Heart right ventricle (tissue), 16 donors: ENCODE results near the gene GSTO1. TPM values are rescaled to one million over a fixed set of nuclear protein-coding genes. Genes with fewer than 3 reads are reported as not detected.
"Not testable (repeated sequence)": the region's sequence is repeated elsewhere in the genome, so short reads cannot be mapped to it uniquely, and the experiment has no call there.

ENCODE experiments used
- ATAC-seq, 8 donors: fragments of 200-7000 bp; cut with Tn5 transposase; one replicate each; pipeline ENCODE4 v1.9.1; 2020; ENCODE audit warnings: mild to moderate bottlenecking in 8 of 8, moderate library complexity in 8 of 8, moderate number of reproducible peaks in 1 of 8
- DNase-seq, 2 donors: peaks; one replicate each; pipeline ENCODE4 v3.0.0-alpha.2; 2020
- H3K27ac ChIP-seq, 10 donors: fragments of 200-600 bp; sonication (generic) in 2 of 10; one replicate each; pipeline versions ENCODE4 v1.5.0 to v1.8.0; 2020 to 2022; ENCODE audit warnings: mild to moderate bottlenecking in 3 of 10
- H3K27me3 ChIP-seq, 7 donors: fragments of 200-600 bp; one replicate each; pipeline ENCODE4 v1.8.0; 2021 to 2022; ENCODE audit warnings: mild to moderate bottlenecking in 2 of 7
- H3K36me3 ChIP-seq, 9 donors: fragments of 200-600 bp; sonication (generic) in 1 of 9; one replicate each; pipeline versions ENCODE4 v1.5.0 to v1.8.0; 2020 to 2022; ENCODE audit warnings: mild to moderate bottlenecking in 2 of 9
- H3K4me1 ChIP-seq, 9 donors: fragments of 200-600 bp; sonication (generic) in 1 of 9; one replicate each; pipeline versions ENCODE4 v1.5.0 to v1.8.0; 2020 to 2022; ENCODE audit warnings: mild to moderate bottlenecking in 4 of 9
- H3K4me3 ChIP-seq, 10 donors: fragments of 200-600 bp; sonication (generic) in 2 of 10; one replicate each; pipeline versions ENCODE4 v1.5.0 to v1.8.0; 2020 to 2022; ENCODE audit warnings: mild to moderate bottlenecking in 7 of 10, moderate library complexity in 2 of 10
- H3K9me3 ChIP-seq, 11 donors: fragments of 200-600 bp in 10 of 11; sonication (generic) in 2 of 11; one replicate each; pipeline versions ENCODE4 v1.5.0 to v1.8.0; 2013 to 2022; ENCODE audit warnings: mild to moderate bottlenecking in 2 of 11, control low read depth in 1 of 11, moderate library complexity in 1 of 11
- WGBS, 2 donors: extraction: QIAGEN DNeasy Blood & Tissue Kit; methylation state at CpG; one replicate each; pipeline ENCODE4 v1.1.7; 2013; ENCODE audit warnings: inconsistent platforms in 1 of 2; 5-methylcytosine and 5-hydroxymethylcytosine counted together
- intact Hi-C, 10 donors: fragments of 100-400 bp; cut with DNase I; formaldehyde crosslinking; loops; one replicate each; pipeline versions ENCODE4 v1.11.1 to v1.14.2; 2022
- polyA plus RNA-seq, 2 donors: library from polyadenylated mRNA; stranded (reverse); fragments of 200-250 nt; gene quantifications; one replicate each; pipeline ENCODE4 v1.2.3, GENCODE V29; 2013
- total RNA-seq, 10 donors: library from RNA; stranded (reverse); fragmentation: NEBNext Ultra II Directional in 3 of 10; extraction: Animal tissue kit (Norgen Biotek cat#: 25700) in 3 of 10; gene quantifications; one replicate each; pipeline versions ENCODE4 v1.2.1 to v1.2.4, GENCODE V29; 2021 to 2023
- TF ChIP-seq, protein P1 (sequence below), 9 donors: fragments of 200-600 bp; sonication (generic) in 2 of 9; IDR thresholded peaks; one replicate each; pipeline versions ENCODE4 v1.5.0 to v1.8.0; 2021 to 2022; ENCODE audit warnings: antibody characterized with exemption in 9 of 9, mild to moderate bottlenecking in 5 of 9, moderate library complexity in 1 of 9
- donor health status: Arrhythmogenic right ventricular cardiomyopathy.
- donor health status: ischemic (EF 13 %, LVEDD 7.1; RV severe dilation, severe dysfunction).
- donor health status: healthy with polysubstance abuse.
- donor health status: DM: no; HTN: yes; CAD: no.
- donor health status: DM: no; HTN: no; CAD: no.
- donor health status: ischemic (EF 25% LVEDD 6.9; RV normal size, moderate dysfunction).
- donor health status: ischemic (EF 25% LVEDD 5.7; RV mildly dilated, moderate dysfunction).
- donor health status: healthy.
- donor health status: DM: yes; HTN: yes; CAD: no.
- donor health status: Ischemic cardiomyopathy.
- donor health status: ischemic (EF 35%, LVEDD 5.7; RV mildly dilated, moderate dysfunction).
- donor health status: nonischemic (EF 11% LVEDD 7.7; RV severe dilation, severe dysfunction).
- donor health status: DM: yes; HTN: yes; CAD: no.
- donor health status: PGD.
- donor health status: ischemic (EF 29% LVEDD 5.4; RV normal size, mild dysfunction).
- donor health status: nonischemic (EF 23%, LVEDD 6.1; RV moderate dilation, normal function).

GSTO1 gene
- total and polyA plus RNA-seq, 12 donors, result 161 to 570 (median 226) TPM

DNA sequence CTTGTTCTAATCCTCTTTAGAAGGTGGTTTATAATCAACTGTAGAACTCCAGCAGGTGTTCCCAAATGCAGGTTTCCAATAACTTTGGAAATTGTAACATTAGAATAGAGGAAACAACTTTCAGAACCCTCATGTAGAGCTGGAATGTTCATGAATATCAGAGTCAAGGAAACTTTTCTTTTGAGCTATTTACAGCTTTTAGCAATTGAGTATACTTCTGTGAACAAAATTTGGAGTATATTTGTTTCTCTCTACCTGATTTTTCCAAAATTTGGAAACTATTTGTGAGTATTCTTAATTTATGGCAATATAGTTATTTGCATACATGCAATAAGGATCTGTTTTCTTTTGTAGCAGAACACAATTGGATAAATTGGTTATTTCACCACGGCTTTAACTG lies 19.8 kb upstream of the GSTO1 start:
- H3K4me1 ChIP-seq, result peaks cover 0 to 14% (median 9%) of the 10 kb centered on the region in 9 donors
- no peaks in the 10 kb centered on the region for H3K36me3 ChIP-seq
- ATAC-seq (no peak), DNase-seq (no peak)
- WGBS, 2 donors, result 81 to 85% methylated on average over 1 of the region's 1 CpG
- peaks cover 0 to 13% (median 0%) of the 10 kb centered on the region in 7 donors for H3K27me3 ChIP-seq
- H3K27ac ChIP-seq, result no peak overlapping the region
- TF ChIP-seq, protein P1, sequence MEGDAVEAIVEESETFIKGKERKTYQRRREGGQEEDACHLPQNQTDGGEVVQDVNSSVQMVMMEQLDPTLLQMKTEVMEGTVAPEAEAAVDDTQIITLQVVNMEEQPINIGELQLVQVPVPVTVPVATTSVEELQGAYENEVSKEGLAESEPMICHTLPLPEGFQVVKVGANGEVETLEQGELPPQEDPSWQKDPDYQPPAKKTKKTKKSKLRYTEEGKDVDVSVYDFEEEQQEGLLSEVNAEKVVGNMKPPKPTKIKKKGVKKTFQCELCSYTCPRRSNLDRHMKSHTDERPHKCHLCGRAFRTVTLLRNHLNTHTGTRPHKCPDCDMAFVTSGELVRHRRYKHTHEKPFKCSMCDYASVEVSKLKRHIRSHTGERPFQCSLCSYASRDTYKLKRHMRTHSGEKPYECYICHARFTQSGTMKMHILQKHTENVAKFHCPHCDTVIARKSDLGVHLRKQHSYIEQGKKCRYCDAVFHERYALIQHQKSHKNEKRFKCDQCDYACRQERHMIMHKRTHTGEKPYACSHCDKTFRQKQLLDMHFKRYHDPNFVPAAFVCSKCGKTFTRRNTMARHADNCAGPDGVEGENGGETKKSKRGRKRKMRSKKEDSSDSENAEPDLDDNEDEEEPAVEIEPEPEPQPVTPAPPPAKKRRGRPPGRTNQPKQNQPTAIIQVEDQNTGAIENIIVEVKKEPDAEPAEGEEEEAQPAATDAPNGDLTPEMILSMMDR (IDR thresholded peaks at IDR 0.05), result no peak
- H3K9me3 ChIP-seq, result peaks cover 0 to 14% (median 3%) of the 10 kb centered on the region in 11 donors
- no peak overlapping the region for H3K4me3 ChIP-seq
- intact Hi-C loops, result no loop called here

DNA sequence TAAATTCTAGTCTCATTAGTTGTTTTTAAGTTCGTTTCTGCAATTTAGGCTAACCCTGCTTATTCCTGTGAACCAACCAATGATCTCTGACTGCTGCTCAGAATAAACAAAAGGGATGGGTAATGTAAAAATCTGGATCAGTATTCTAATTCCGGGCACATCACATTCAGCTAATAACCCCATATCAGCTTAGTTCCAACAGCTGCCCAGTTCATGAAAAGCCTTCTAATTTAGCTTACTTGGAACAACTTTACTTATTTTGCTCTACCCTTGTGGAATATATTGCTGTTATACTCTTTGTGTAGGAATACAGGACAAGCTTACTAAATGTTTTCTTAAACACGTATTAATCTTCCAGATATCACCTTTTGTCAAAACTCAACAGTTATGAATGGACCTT lies 18.9 kb upstream of the GSTO1 start:
- Histone ChIP-seq H3K9me3 (peaks cover 0 to 14% (median 3%) of the 10 kb centered on the region in 11 donors), H3K4me3 (no peak overlapping the region), H3K27me3 (peaks cover 0 to 13% (median 0%) of the 10 kb centered on the region in 7 donors), H3K4me1 (peaks cover 0 to 14% (median 9%) of the 10 kb centered on the region in 9 donors), H3K27ac (no peak overlapping the region), H3K36me3 (no peaks in the 10 kb centered on the region)
- ATAC-seq (no peak), DNase-seq (no peak)
- TF ChIP-seq, protein P1 (IDR thresholded peaks at IDR 0.05), result no peak
- WGBS, 2 donors, result 78% methylated on average over 3 of the region's 3 CpGs
- intact Hi-C loops, result no loop called here

DNA sequence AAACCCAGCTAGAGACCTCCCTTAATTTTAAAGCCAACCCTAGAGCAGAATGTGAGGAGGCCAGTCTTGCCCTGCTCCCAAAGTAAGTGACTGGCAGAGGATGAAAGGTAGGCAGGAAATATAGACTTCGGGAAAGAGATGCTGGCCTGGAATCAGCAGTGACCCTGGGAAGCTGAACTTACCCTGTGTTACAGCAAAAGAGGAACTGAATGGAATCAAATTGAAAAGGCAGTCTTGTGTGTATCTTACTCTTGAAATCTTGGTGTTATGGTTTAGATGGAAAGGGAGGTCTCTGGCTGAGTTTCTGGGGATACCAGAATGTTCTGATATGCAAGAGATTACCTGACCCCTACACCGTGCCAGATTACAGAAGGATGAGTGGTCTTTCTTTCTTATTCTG lies 14.6 kb upstream of the GSTO1 start:
- ATAC-seq (no peak), DNase-seq (no peak)
- WGBS, 2 donors, result 66 to 77% methylated on average over 2 of the region's 2 CpGs
- intact Hi-C loops, result no loop called here
- Histone ChIP-seq H3K4me1 (no peaks in the 10 kb centered on the region), H3K4me3 (no peak overlapping the region), H3K9me3 (peaks cover 0 to 6% (median under 1%) of the 10 kb centered on the region in 11 donors), H3K27ac (no peak overlapping the region), H3K27me3 (peaks cover 0 to 13% (median 0%) of the 10 kb centered on the region in 7 donors), H3K36me3 (no peaks in the 10 kb centered on the region)
- TF ChIP-seq, protein P1 (IDR thresholded peaks at IDR 0.05), result no peak

DNA sequence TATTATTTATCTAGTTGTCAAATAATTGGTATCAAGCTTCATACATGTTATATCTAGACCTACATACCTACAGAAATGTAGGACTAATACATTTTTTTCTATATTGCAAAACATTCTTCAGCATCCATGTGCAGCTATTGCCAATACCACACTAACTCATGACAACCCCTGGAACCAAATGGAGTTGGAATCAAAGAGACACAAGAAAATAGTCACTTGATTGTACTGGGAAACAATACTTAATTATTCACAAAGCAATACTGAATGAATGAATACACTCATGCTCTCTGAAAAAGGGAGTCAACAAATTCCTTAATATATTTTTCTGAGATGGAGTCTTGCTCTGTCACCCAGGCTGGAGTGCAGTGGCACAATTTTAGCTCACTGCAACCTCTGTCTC lies 12.1 kb upstream of the GSTO1 start:
- Histone ChIP-seq H3K4me3 (no peak overlapping the region), H3K4me1 (peaks cover 0 to 10% (median 0%) of the 10 kb centered on the region in 9 donors), H3K36me3 (no peaks in the 10 kb centered on the region), H3K27ac (no peak overlapping the region), H3K9me3 (peaks cover 0 to 6% (median 0%) of the 10 kb centered on the region in 11 donors), H3K27me3 (peaks cover 0 to 11% (median 0%) of the 10 kb centered on the region in 7 donors)
- ATAC-seq (no peak), DNase-seq (no peak)
- TF ChIP-seq, protein P1 (IDR thresholded peaks at IDR 0.05), result no peak
- intact Hi-C loops, result no loop called here

DNA sequence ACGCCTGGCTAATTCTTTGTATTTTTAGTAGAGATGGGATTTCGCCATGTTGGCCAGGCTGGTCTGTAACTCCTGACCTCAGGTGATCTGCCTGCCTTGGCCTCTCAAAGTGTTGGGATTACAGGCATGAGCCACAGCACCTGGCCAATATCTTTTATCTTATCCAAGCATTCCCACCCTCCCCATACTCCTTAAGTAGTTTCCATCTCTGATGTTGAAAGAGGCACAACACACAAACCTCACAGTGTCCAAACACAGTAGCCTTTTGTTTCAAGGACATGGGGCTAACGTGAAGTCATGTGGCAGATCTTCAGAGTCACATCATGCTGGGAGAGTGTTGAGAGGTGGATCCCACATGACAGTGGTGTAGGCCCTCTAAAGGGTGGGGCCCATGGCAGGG lies 11.7 kb upstream of the GSTO1 start:
- Histone ChIP-seq H3K4me1 (peaks cover 0 to 15% (median 0%) of the 10 kb centered on the region in 9 donors), H3K27me3 (peaks cover 0 to 11% (median 0%) of the 10 kb centered on the region in 7 donors)
- WGBS, 2 donors, result 80 to 89% methylated on average over 3 of the region's 3 CpGs
- H3K9me3 ChIP-seq, H3K27ac ChIP-seq, ATAC-seq, intact Hi-C loops, DNase-seq, H3K36me3 ChIP-seq, H3K4me3 ChIP-seq: not testable (repeated sequence)
